Erythroblast (primary cell): Measurements from ENCODE around the gene VAV3.

ENCODE experiments used
- GATA1 ChIP-seq: IDR thresholded peaks from 2 replicates; pipeline ENCODE4 v1.6.1; 2011; ENCODE audit warnings: low read depth, mild to moderate bottlenecking, control low read depth, low read length, moderate library complexity
- POLR2A ChIP-seq: IDR thresholded peaks from 2 replicates; pipeline ENCODE4 v1.6.1; 2011; ENCODE audit warnings: mild to moderate bottlenecking, low read length

- no peak for TF ChIP-seq POLR2A
- TF ChIP-seq GATA1, result no peak
Measured at GRCh38 chr1:107954126-107954525, 10.9 kb downstream of the VAV3 start.
